Heart left ventricle (tissue), 16 donors: Measurements from ENCODE around the gene LMCD1. TPM values are rescaled to one million over a fixed set of nuclear protein-coding genes. Genes with fewer than 3 reads are reported as not detected.
A peak's percentile ranks its signal among the peaks of the same experiment; 100 is the strongest.

Experiments
- ATAC-seq, 4 donors: fragments of 200-7000 bp; cut with Tn5 transposase; one replicate each; pipeline ENCODE4 v1.9.1; 2020 to 2022; ENCODE audit warnings: moderate library complexity in 4 of 4, mild to moderate bottlenecking in 3 of 4, moderate number of reproducible peaks in 1 of 4
- DNase-seq, 5 donors: peaks; one replicate each; pipeline ENCODE4 v3.0.0-alpha.2; 2020
- H3K27ac ChIP-seq, 12 donors: fragments of 200-600 bp; sonication (generic) in 4 of 12; one replicate each; pipeline versions ENCODE4 v1.5.0 to v1.8.0; 2016 to 2022; ENCODE audit warnings: mild to moderate bottlenecking in 2 of 12
- H3K27me3 ChIP-seq, 9 donors: fragments of 200-600 bp; sonication (generic) in 2 of 9; one replicate each; pipeline versions ENCODE4 v1.5.1 to v1.8.0; 2016 to 2022; ENCODE audit warnings: mild to moderate bottlenecking in 3 of 9
- H3K36me3 ChIP-seq, 9 donors: fragments of 200-600 bp; sonication (generic) in 2 of 9; one replicate each; pipeline versions ENCODE4 v1.5.0 to v1.8.0; 2018 to 2022; ENCODE audit warnings: mild to moderate bottlenecking in 2 of 9
- H3K4me1 ChIP-seq, 12 donors: fragments of 200-600 bp; sonication (generic) in 4 of 12; one replicate each; pipeline versions ENCODE4 v1.5.0 to v1.8.0; 2016 to 2022; ENCODE audit warnings: mild to moderate bottlenecking in 3 of 12
- H3K4me3 ChIP-seq, 12 donors: fragments of 200-600 bp; sonication (generic) in 4 of 12; one replicate each; pipeline versions ENCODE4 v1.5.0 to v1.8.0; 2017 to 2022; ENCODE audit warnings: mild to moderate bottlenecking in 9 of 12, moderate library complexity in 4 of 12
- H3K9me3 ChIP-seq, 12 donors: fragments of 200-600 bp; sonication (generic) in 4 of 12; one replicate each; pipeline versions ENCODE4 v1.5.0 to v1.8.0; 2016 to 2022; ENCODE audit warnings: mild to moderate bottlenecking in 1 of 12
- POLR2A ChIP-seq, 2 donors: fragments of 450-650 bp; IDR thresholded peaks; one replicate each; pipeline ENCODE4 v1.6.1; 2017; ENCODE audit warnings: antibody characterized with exemption in 2 of 2, mild to moderate bottlenecking in 2 of 2, moderate library complexity in 2 of 2
- WGBS, 4 donors: extraction: QIAGEN DNeasy Blood & Tissue Kit in 2 of 4; methylation state at CpG; one replicate each; pipeline versions ENCODE4 v1.1.5 to v1.1.7; 2013 to 2018; 5-methylcytosine and 5-hydroxymethylcytosine counted together
- intact Hi-C, 10 donors: fragments of 100-400 bp; cut with DNase I; formaldehyde crosslinking; loops; one replicate each; pipeline versions ENCODE4 v1.11.1 to v1.14.2; 2022
- polyA plus RNA-seq, 2 donors: library from polyadenylated mRNA; stranded (reverse); fragments of 200-250 nt; gene quantifications; one replicate each; pipeline ENCODE4 v1.2.3, GENCODE V29; 2013
- total RNA-seq, 9 donors: library from RNA; depleted of rRNA in 2 of 9; stranded (reverse); fragments of >200 nt in 2 of 9; fragmentation: NEBNext Ultra II Directional in 3 of 9; extraction: Animal tissue kit (Norgen Biotek cat#: 25700) in 3 of 9; gene quantifications; one replicate each; pipeline versions ENCODE4 v1.1.0 to v1.2.4, GENCODE V29; 2016 to 2023
- TF ChIP-seq, protein P1 (sequence below), 12 donors: fragments of 200-600 bp; sonication (generic) in 4 of 12; IDR thresholded peaks; one replicate each; pipeline versions ENCODE4 v1.5.0 to v1.8.0; 2018 to 2022; ENCODE audit warnings: antibody characterized with exemption in 12 of 12, mild to moderate bottlenecking in 5 of 12
- donor health status: ischemic (EF 13 %, LVEDD 7.1; RV severe dilation, severe dysfunction).
- donor health status: healthy with polysubstance abuse.
- donor health status: DM: no; HTN: yes; CAD: no.
- donor health status: DM: no; HTN: no; CAD: no.
- donor health status: ischemic (EF 25% LVEDD 6.9; RV normal size, moderate dysfunction).
- donor health status: ischemic (EF 25% LVEDD 5.7; RV mildly dilated, moderate dysfunction).
- donor health status: healthy.
- donor health status: DM: yes; HTN: yes; CAD: no.
- donor health status: ischemic (EF 35%, LVEDD 5.7; RV mildly dilated, moderate dysfunction).
- donor health status: nonischemic (EF 11% LVEDD 7.7; RV severe dilation, severe dysfunction).
- donor health status: DM: yes; HTN: yes; CAD: no.
- donor health status: PGD.
- donor health status: ischemic (EF 29% LVEDD 5.4; RV normal size, mild dysfunction).
- donor health status: nonischemic (EF 23%, LVEDD 6.1; RV moderate dilation, normal function).

The LMCD1 gene
- total and polyA plus RNA-seq, 11 donors, result 34.9 to 661 (median 54.6) TPM

GRCh38 chr3:8458711-8459110 is 42.9 kb upstream of the LMCD1 start:
- DNase-seq, result no peak
- WGBS, 4 donors, result 81 to 95% (median 88%) methylated on average over 6 of the region's 6 CpGs
- intact Hi-C loops, result loop anchor here in 1 of 10 donors (5.0 kb wide), 1 partner anchor 149 kb away; no protein-coding TSS in a partner anchor
- Histone ChIP-seq H3K27me3 (no peaks in the 10 kb centered on the region), H3K27ac (peak overlapping the region in 3 of 12 donors; percentile 14 to 77 (median 49)), H3K9me3 (no peaks in the 10 kb centered on the region), H3K4me1 (peaks cover 0 to 23% (median 0%) of the 10 kb centered on the region in 12 donors), H3K4me3 (no peak overlapping the region), H3K36me3 (no peaks in the 10 kb centered on the region)
- peak in 3 of 4 donors; percentile 30 to 66 (median 50) for ATAC-seq
- TF ChIP-seq, protein P1, sequence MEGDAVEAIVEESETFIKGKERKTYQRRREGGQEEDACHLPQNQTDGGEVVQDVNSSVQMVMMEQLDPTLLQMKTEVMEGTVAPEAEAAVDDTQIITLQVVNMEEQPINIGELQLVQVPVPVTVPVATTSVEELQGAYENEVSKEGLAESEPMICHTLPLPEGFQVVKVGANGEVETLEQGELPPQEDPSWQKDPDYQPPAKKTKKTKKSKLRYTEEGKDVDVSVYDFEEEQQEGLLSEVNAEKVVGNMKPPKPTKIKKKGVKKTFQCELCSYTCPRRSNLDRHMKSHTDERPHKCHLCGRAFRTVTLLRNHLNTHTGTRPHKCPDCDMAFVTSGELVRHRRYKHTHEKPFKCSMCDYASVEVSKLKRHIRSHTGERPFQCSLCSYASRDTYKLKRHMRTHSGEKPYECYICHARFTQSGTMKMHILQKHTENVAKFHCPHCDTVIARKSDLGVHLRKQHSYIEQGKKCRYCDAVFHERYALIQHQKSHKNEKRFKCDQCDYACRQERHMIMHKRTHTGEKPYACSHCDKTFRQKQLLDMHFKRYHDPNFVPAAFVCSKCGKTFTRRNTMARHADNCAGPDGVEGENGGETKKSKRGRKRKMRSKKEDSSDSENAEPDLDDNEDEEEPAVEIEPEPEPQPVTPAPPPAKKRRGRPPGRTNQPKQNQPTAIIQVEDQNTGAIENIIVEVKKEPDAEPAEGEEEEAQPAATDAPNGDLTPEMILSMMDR (IDR thresholded peaks at IDR 0.05), result no peak

DNA sequence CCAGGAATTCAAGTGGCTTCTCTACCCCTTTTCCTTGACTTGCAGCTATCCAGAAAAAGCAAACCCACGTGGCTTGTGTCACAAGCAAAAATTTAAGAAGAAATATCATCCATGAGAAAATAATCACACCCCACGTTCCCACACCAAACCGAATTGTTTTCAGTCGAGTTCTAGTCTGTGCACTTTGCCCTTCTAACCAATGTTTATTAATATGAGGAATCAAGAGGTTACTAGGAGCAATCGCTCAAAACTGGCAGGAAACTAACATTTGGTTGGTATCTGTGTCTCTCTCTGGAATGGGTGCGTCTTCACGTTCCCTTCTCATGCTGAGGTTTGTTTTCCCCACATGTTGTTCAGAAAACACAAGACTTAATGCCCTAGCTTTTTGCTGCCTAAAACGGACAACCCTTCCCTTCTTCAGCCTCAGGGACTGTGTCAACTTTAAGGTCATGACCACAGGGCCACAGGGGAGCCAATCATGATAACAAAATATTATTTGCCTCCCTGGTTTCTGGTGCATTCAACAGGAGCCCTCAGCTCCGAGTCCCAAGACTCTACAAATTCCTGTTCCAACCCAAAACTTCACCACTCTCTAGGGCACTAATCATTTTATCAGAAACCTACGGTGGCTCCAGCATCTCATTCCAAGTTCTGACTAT is 41.4 kb upstream of the LMCD1 start:
- H3K27ac ChIP-seq, result peak overlapping the region in 2 of 12 donors; percentile 39 to 77
- H3K36me3 ChIP-seq, result no peaks in the 10 kb centered on the region
- no peak for TF ChIP-seq POLR2A (IDR thresholded peaks at IDR 0.05)
- TF ChIP-seq, protein P1 (IDR thresholded peaks at IDR 0.05), result no peak
- H3K4me1 ChIP-seq, result peaks cover 0 to 23% (median 0%) of the 10 kb centered on the region in 12 donors
- WGBS, 4 donors, result 61 to 83% (median 75%) methylated on average over 10 of the region's 10 CpGs
- no peak overlapping the region for H3K4me3 ChIP-seq
- DNase-seq (no peak), ATAC-seq (no peak)
- intact Hi-C loops, result no loop called here
- no peaks in the 10 kb centered on the region for H3K9me3 ChIP-seq
- no peaks in the 10 kb centered on the region for H3K27me3 ChIP-seq

DNA sequence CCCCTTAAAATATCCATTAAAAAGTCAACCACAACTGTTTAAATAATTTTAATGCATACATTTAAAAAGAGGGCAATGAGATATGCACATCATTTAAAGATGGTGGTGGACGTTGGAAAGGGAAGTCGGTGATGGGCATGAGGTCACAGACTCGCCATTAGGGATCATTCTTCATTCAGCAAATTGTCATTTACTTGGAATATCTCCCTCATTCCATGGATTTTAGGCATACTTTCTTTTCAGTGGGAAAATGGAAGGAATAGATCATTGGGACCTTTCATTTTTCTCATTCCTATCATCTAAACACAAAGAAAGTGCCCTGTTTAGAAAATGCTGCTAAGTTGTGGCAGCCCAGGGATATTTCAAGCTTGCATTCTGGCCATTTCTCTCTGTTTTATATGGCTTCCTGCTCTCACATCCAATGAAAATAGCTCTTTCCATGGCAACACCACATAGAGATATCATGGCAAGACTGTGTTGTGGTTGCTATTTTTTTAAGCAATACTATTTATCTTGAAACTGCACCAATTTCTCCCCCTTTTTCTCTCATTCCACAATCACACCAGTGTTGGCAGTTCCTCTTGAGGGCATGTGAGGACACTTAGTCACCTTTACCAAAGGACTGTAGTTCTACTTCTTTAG is 40.7 kb upstream of the LMCD1 start:
- intact Hi-C loops, result no loop called here
- DNase-seq, result no peak
- Histone ChIP-seq H3K9me3 (no peaks in the 10 kb centered on the region), H3K27ac (peak overlapping the region in 2 of 12 donors; percentile 39 to 77), H3K4me1 (peaks cover 0 to 23% (median 0%) of the 10 kb centered on the region in 12 donors), H3K27me3 (no peaks in the 10 kb centered on the region), H3K4me3 (no peak overlapping the region), H3K36me3 (no peaks in the 10 kb centered on the region)
- ATAC-seq, result peak in 2 of 4 donors; percentile 28 to 47
- TF ChIP-seq, protein P1 (IDR thresholded peaks at IDR 0.05), result no peak
- TF ChIP-seq POLR2A (IDR thresholded peaks at IDR 0.05), result no peak
- WGBS, 4 donors, result 79 to 87% (median 81%) methylated on average over 3 of the region's 3 CpGs

- H3K4me3 ChIP-seq, result no peak overlapping the region
- no peak for TF ChIP-seq POLR2A (IDR thresholded peaks at IDR 0.05)
- TF ChIP-seq, protein P1 (IDR thresholded peaks at IDR 0.05), result no peak
- peaks cover 0 to 14% (median 0%) of the 10 kb centered on the region in 12 donors for H3K4me1 ChIP-seq
- DNase-seq, result peak in 1 of 5 donors; percentile 35
- intact Hi-C loops, result no loop called here
- H3K27me3 ChIP-seq, result no peaks in the 10 kb centered on the region
- no peak overlapping the region for H3K27ac ChIP-seq
- WGBS, 4 donors, result 88 to 100% (median 92%) methylated on average over 1 of the region's 1 CpG
- H3K36me3 ChIP-seq, result no peaks in the 10 kb centered on the region
- ATAC-seq, result no peak
- H3K9me3 ChIP-seq, result no peaks in the 10 kb centered on the region
Observed at GRCh38 chr3:8464668-8465067, 37.0 kb upstream of the LMCD1 start.
